NCI-H2227 (cell line): Measurements from ENCODE around the gene SWI5.
"Not testable (repeated sequence)": the region's sequence is repeated elsewhere in the genome, so short reads cannot be mapped to it uniquely, and the experiment has no call there.

Experiments used
- DNase-seq: peaks from one replicate; lab custom pipeline; 2025; ENCODE audit not compliant: unreplicated experiment; lab: John Stamatoyannopoulos, UW

Gene SWI5

DNA sequence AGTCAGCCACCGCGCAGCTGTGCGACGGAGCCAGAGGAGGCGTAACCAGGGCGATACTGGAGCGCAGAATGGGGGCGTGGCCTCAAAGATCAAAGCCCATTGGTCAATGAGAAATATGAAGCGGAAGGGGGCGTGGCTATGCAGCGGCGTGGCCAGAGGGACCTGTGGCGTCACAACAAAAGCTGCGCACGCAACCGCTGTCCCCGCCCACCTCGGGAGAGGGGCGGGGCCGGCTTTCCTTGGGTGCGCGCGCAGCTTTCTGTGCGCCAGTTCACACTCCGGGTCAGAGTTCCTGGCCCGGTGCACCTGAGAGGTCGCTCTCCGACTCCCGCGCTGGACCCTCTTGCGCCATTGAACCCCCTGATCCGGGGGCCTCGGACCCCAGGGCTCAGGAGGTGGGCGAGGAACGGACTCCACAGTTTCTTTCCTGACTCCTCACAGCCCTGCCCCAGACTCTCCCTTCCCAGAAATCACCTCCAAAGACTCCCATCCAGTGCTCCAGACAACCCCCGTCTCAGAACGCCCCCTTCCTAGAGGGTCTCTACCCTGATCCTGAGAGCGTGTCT lies at the start of gene SWI5:
Gene SWI5 (plus strand): TSS at position 269 of the 566 bp plus-strand sequence.
- DNase-seq: peak; percentile 98

DNA sequence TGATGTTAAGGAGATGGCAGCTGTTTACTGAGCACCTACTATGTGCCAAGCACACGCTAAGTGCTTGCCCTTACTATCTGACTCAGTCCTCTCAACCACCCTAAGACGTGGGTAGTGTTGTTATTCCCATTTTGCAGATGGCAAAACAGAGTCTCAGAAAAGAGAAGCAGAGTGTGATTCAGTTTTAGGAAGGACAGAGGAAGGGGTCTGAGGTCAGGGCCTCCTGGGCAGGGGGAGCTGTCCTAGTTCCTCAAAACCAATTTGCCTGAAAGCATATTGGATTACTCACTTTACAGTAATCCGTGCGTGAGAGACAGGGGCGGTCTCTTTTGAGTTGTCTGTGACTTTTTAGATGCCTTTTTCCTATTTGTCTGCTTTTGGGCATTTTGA lies 49.7 kb upstream of the SWI5 start:
- DNase-seq: no peak

DNA sequence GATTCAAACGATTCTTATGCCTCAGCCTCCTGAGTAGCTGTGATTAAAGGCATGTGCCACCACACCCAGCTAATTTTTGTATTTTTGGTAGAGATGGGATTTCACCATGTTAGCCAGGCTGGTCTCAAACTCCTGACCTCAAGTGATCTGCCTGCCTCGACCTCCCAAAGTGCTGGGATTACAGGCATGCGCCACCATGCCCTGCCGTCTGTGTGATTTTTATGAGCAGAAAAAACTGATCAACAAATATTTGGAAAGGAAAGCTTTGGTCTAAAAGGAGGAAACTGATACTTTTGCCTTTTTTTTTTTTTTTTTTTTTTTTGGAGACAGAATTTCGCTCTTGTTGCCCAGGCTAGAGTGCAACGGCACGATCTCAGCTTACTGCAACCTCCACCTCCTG lies 45.2 kb upstream of the SWI5 start:
- DNase-seq: not testable (repeated sequence)

DNA sequence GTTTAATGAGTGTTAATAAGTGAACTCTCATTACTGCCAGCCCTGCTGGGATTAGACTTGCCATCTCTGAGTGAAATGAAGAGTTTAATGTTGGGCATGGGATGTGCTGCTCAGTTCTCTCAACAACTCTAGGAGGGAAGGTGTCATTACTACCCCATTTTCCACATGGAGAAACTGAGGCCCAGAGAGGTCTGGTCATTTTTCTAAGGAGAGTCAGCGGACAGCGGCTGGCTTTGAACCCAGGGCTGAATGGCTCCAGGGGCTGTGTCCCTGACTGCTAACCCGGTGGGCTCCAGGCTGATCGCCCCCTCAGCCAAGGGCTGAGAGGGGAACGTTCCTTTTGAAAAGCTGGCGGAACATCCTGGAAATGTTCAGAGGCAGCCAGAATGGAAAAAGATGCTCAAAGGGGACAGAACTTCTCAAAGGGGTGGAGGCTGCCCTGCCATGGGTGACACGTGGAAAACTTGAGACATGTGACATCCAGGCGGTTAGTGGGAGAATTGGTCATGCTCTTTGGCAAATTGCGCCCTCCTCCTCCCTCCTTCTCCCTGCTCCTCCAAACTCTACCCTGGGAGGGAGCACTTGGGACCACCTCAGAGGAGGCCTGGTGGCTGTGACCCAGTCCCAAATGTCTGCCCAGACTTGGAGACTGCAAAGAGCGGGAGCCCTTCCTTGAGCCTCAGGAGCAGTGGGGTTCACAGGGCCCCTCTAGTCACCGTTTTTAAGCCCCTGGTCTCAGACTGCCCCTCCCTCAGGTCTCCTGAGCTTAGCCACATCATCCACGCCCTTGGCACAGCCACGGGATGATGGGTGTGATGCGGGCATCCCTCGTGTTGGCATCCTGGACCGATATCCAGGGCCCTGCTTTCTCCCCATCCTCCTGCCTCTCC lies 44.2 kb upstream of the SWI5 start:
- no peak for DNase-seq

DNA sequence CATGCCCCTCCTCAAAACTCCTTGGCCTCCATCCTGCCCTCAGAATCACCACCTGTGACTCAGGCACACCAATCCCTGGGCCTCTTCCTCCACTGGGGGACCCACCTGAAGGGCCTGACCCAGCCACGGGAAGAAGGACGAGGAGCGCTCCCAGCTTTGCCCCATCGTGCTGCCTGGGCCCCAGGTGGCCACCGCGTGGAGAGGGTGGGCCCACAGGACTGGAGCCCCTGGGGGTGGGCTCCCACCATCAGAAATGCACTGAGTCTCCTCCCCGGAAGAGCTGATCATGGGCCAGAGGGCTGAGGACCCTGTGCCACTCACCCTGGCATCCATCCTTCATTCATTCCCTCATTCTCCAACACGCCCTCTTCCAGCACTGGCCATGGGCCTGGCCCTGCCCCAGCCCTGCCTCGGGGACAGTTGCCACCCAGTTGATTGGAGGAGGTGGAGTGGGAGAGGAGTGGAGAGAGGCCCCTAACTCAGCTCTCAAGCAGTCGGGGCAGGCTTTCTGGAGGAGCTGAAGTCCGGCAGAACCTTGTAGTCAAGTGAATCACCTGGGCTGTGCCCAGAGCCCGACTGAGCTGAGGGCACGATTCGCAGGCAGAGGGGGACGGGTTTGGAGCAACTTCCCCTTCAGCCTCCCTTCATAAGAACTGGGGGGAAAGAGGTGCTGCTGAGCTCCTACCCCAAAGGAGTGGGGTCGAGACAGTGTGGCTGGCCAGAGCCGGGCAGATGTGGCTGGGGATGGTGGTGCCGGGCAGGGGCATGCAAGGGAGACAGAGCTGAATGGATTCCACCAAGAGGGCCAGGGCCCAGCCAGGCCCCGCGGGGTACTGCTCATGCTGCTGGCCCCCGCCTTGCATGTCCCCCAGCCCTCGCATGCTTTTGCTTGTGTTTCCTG lies 43.3 kb upstream of the SWI5 start:
- DNase-seq: no peak

DNA sequence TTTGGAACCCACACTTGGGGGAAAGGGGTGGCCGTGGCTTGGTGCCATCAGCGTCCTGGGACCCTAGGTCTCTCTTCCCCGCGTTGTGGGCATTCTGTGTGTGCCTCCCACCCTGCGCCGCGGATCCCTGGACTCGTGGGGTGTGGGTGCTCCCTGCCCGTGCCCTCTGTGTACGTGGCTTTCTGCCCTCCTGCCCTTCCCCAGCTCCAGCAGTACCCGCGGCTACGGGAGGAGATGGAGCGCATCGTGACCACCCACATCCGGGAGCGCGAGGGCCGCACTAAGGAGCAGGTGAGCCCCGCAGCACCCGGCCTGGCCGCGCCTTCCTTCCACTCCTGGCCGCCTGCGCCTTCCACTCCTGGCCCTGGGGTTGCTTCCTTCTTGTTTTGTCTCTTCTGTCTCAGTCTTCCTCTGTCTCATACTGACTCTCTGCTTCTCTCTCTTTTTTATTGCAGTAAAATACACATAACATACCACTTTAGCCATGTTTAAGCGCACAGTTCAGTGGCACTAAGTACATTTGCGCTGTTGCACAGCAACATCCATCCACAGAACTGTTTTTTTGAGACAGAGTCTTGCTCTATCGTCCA lies 42.2 kb upstream of the SWI5 start:
- DNase-seq: no peak

DNA sequence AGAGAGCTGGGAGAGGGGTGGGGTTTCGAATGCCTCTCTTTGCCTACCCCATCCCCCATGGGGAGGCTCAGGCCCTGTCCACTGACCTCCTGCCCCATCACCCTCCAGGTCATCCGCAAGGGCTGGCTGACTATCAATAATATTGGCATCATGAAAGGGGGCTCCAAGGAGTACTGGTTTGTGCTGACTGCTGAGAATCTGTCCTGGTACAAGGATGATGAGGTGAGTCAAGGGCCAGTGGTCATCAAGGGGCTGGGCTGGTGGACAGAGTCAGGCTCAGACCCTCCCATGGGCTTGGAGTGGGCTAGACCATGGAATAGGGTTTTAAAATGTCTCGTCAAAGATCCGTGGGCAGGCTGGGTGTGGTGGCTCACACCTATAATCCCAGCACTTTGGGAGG lies 34.0 kb upstream of the SWI5 start:
- DNase-seq: no peak

DNA sequence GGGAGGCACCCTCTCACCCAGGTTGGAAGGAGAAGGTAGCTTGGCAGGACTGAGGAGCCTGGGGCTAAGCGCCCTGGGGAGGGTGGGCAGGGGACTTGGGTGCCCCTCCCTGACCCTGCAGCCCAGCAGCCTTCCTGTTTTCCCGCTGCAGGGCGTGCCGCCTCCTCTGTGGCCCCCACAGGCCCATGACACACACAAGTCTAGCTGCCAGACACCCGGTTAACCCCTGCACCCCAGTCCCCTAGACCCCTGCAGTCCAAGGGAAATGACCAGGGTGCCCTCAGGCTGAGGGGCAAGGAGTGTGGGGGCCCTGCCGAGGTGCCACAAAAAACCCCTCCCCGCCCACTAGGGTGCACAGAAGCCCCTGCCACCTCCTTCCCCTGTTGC lies 33.3 kb upstream of the SWI5 start:
- DNase-seq: no peak

DNA sequence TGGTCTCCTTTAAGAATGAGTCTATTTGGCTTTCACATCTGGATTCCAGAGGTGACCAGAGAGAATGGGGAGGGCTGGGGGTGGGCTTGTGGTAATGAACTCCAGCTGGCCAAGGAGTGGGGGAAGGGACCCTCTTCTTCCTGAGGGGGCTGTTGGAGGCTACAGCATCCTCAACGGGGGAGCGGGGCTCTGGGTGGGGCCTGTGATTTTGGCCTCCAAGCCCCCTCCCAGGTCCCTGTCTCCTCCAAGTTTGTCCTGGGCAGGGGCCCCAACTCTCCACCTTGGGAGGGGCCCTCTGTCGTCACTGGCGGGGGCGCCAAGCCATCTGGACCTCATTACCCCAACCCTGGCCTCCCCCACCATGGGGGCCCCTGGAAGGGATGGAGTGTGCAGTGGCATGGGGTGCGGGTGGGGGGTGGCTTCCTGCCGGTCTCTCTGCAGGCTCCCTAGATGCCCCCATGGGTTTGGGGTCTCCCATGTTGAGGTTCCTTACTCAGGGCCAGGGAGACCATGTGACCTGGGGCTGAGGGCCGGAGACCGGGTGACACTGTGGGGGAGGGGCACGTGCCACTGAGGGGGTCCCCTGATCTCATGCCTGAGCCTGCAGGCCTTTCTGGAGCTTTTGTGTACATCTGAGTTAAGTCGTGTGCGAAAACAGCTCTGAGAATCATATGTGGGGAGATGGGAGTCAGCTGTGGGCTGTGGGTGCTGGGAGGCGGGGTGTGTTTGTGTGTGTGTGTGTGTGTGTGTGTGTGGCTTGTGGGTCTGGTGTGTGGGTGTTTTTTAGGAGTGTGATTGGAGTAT lies 32.7 kb upstream of the SWI5 start:
- no peak for DNase-seq

DNA sequence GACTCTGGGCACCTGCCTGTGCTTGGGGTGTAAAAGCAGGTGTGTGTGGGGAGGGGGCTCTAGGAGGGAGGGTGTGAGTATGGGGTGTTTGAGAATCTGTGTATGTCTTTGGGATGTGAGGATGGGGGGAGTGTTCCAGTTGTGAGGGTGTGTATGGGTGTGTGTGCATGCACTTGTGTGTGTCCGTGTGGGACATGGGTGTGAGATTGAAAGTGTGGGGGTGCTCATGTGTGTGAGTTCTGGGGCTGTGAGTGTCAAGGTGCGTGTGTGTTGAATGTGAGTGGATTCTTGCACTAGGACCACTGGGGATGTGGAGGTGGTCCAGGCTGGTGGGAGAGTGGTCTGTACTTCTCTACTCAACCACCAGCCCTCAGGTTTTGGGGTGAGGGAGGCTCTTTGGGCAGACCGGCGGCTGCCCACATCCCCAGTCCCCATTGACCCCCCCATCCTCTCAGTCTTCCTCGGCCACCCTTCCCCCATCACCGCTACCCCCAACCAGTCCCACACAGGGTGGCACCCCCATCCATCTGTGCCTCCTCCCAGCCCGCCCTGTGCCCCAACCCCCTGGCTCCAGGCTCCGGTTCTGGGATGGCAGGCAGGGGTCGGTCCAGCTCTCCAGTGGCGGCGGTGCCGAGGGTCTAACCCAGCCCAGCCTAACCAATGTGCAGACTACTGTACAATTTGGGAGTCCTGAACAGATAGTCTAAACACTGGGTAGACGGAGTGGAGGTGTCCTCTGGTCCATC lies 31.8 kb upstream of the SWI5 start:
- DNase-seq: no peak

DNA sequence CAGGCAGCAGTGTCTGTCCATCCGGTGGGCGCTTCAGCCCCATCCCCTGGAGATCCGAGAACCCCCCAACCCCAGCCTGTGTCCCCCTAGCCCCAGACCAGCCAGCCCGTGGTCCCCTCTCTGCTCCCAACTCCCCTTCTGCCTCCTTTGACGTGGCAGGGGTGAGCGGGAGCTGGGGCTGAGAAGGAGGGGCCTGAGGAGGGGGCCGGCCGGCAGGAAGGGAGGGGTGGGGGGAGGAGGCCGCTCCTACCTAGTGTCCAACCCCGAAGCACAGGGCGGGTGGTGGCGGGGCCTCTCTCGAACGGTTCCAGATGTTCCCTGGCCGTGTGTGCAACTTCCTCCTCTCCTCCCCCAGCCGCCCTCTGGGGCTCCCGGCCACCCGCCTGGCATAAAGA lies 31.2 kb upstream of the SWI5 start:
- DNase-seq: peak; percentile 18

DNA sequence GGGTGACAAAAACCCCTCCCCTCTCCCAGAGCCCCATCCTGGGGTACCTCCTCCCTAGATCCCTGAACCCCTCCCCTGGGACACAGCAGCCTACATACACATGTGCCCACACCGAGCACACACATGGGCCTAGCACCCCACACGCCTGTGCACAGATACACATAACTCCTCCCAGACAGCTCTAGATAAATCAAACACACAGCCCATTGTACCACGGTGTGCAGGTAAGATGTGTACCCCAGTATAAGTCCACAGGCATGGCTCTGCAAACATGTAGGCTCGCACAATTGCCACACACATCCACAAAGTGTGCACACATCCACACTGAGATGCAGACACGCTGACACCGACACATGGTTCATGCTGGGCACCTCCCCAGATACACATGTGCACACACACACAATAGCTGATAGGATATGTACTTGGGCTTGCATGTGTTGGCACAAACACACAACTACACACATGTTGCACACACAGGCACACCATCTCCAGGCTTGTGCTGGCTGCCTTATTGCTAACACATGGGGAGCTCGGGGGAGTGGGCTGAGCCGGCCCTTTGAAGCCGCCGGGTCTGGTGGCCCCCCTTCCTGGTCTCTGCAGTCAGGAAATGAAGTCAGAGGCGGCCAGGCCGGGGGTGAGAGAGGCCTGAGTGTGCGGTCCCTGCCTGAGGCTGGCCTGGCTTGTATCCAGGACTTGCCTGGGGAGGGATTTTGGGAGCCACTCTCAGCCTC lies 30.5 kb upstream of the SWI5 start:
- no peak for DNase-seq

DNA sequence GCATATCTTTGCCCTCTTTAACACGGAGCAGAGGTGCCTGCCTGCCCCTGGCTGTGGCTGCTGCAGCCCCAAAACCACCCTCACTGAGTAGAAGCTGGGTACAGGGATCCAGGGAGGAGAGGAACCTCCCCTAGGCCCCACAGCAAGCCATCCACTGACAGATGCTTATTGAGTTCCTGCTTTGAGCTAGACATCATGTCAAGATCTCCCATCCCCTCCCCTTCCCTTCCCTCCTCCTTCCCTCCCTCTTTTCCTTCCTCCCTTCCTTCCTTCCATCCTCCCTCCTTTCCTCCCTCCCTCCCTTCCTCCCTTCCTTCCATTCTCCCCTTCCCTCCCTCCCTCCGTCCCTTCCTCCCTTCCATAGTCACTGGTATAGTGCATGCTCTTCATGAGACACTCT lies 29.6 kb upstream of the SWI5 start:
- no peak for DNase-seq

DNA sequence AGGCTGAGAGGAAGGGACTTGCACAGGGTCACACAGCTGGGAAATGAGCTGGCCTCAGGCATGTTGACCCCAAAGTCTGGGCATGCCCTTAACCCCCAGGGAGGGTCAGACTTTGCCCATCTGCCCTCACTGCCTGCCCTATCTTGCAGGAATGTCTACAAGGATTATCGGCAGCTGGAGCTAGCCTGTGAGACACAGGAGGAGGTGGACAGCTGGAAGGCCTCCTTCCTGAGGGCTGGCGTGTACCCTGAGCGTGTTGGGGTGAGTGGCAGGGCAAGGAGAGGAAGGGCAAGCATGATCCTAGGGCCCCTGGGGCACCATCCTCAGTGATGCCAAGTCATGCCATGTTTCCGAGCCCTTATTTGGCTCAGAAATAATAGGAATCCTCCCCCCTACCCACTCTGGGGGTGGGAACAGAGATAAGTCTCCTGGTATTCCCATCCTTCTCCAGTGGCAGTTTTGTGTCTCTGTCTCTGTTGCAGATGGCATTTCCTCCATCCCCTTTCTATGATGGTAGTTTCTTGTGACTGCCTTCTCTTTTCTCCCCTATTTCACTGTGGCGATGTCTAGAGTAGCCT lies 28.8 kb upstream of the SWI5 start:
- DNase-seq: no peak

DNA sequence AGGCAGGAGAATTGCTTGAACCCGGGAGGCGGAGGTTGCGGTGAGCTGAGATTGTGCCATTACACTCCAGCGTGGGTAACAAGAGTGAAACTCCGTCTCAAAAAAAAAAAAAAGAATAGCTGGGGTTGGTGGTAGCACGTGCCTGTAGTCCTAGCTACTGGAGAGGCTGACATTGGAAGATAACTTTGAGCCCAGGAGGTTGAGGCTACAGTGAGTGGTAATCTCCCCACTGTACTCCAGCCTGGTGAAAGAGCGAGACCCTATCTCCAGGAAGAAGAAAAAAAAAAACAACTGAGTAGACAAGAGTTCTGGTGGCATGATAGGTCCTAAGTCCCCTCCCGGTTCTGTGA lies 26.5 kb upstream of the SWI5 start:
- no peak for DNase-seq

DNA sequence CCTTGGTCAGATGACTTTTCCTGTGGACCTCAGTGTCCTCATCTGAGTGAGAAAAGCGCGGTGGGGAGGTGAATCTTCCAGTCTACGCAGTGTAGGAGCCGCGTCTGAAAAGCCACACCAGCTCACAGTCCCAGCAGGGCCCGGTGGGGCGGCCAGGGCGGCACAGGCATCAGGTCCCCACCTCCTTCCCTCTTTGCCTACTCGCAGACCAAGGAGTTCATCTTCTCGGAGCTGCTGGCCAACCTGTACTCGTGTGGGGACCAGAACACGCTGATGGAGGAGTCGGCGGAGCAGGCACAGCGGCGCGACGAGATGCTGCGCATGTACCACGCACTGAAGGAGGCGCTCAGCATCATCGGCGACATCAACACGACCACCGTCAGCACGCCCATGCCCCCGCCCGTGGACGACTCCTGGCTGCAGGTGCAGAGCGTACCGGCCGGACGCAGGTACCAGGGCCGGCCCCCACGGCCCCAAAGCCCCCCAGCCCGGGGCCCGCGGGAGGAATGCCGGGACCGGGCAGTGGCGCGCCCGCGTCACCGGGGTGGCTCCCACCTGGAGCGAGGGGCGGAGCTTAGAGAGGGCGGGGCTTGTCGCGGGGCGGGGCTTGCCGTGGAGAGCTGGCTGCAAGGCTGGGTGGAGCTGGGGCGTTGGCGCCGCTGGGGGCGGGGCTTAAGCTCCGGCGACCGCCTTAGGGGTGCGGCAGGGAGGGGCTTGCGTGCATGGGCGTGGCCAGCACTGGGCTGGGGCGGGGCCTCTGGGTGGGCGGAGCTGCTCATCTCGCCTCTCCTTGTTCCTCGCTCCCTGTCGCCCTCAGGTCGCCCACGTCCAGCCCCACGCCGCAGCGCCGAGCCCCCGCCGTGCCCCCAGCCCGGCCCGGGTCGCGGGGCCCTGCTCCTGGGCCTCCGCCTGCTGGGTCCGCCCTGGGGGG lies 25.9 kb upstream of the SWI5 start:
- peak; percentile 9 for DNase-seq

DNA sequence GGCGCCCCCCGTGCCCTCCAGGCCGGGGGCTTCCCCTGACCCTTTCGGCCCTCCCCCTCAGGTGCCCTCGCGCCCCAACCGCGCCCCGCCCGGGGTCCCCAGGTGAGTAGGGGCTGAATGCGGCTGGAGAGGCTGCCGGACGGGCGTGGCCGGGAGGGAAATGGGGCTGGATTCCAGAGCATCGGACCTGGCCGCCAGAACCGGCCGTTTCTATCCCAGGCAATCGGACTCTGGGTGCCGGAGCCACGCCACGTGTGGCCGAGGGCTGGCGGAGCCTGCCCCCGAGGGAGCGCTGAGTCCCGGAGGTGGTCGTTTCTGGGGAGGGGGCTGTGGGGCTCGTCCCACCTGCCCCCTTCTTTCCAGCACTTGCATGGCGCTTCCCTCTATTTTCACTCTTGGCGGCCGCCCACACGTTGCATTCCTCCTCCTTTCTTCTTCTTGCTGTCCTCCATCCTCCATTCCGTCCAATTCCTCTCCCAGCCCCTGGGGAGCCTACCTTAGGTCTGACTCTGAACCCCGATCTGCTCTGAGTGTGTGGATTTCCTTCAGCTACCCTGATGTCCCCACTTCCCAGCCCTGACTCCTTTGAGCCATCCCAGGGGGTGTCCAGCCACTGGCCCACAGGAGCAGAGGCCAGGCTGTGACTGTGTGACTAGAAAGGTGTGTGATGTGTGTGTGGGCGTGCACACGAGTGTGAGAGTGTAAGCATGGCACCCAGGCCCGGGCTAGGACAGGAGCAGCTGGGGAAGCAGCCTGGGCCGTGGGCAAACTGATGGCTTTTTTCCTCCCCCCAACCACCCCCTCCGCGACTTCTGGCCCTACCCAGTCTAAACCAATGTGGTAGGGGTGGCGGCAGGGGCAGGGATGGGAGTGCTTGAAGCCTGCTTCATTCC lies 25.0 kb upstream of the SWI5 start:
- DNase-seq: no peak
